Body of pancreas (tissue), 4 donors: ENCODE results near the gene COG6.

Experiments used
- CTCF ChIP-seq, 7 experiments: fragments of 450-650 bp in 4 of 7; fragments of 200-600 bp in 3 of 7; sonication (generic) in 3 of 7; IDR thresholded peaks; one replicate each; pipeline ENCODE4 v1.5.1; 2016 to 2019; ENCODE audit warnings: antibody characterized with exemption in 7 of 7
- POLR2A ChIP-seq, 3 donors: fragments of 450-650 bp; IDR thresholded peaks; one replicate each; pipeline ENCODE4 v1.6.1; 2016; ENCODE audit warnings: antibody characterized with exemption in 3 of 3, mild to moderate bottlenecking in 2 of 3

GRCh38 chr13:39665763-39666162, 10.3 kb downstream of the COG6 start:
- TF ChIP-seq POLR2A (IDR thresholded peaks at IDR 0.05) (no peak), CTCF (IDR thresholded peaks at IDR 0.05) (no peak)
